Epithelial cell of proximal tubule (primary cell): ENCODE results near the gene FBXO4. TPM values are rescaled to one million over a fixed set of nuclear protein-coding genes. Genes with fewer than 3 reads are reported as not detected.

Source experiments
- DNase-seq: peaks from one replicate; pipeline ENCODE4 v3.0.0-alpha.2; 2011; ENCODE audit warnings: low read depth
- H3K4me3 ChIP-seq: 2 replicates; pipeline ENCODE4 v1.5.1; 2011; ENCODE audit warnings: low read depth, mild to moderate bottlenecking, low read length
- total RNA-seq: library from RNA; depleted of rRNA; stranded (reverse); fragments of >200 nt; gene quantifications from 2 replicates; pipeline ENCODE4 v1.2.3, GENCODE V29; 2015
- TF ChIP-seq, protein P1 (sequence below): conservative IDR thresholded peaks from 2 replicates; pipeline ENCODE4 v1.5.1; 2012; ENCODE audit warnings: low read depth, mild to moderate bottlenecking, low read length

FBXO4 gene
- total RNA-seq, 1 donor from 2014 or later, result 9.9 TPM

DNA sequence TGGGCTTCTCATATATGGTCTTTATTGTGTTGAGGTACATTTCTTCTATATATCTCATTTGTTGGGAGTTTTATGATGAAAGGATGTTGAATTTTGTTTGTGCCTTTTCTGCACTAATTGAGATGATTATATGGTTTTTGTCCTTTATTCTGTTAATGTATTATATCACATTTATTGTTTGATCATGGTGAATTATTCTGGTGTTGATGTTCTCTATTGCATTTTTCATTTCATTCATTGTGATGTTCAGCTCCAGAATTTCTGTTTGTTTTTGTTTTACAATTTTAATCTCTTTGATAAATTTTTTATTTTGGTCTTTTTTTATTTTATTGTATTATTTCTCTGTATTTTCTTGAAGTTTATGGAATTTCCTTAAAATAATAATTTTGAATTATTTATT, 35.4 kb downstream of the FBXO4 start:
- no peak for DNase-seq
- TF ChIP-seq, protein P1, sequence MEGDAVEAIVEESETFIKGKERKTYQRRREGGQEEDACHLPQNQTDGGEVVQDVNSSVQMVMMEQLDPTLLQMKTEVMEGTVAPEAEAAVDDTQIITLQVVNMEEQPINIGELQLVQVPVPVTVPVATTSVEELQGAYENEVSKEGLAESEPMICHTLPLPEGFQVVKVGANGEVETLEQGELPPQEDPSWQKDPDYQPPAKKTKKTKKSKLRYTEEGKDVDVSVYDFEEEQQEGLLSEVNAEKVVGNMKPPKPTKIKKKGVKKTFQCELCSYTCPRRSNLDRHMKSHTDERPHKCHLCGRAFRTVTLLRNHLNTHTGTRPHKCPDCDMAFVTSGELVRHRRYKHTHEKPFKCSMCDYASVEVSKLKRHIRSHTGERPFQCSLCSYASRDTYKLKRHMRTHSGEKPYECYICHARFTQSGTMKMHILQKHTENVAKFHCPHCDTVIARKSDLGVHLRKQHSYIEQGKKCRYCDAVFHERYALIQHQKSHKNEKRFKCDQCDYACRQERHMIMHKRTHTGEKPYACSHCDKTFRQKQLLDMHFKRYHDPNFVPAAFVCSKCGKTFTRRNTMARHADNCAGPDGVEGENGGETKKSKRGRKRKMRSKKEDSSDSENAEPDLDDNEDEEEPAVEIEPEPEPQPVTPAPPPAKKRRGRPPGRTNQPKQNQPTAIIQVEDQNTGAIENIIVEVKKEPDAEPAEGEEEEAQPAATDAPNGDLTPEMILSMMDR, result no peak
- H3K4me3 ChIP-seq, result no peak overlapping the region

DNA sequence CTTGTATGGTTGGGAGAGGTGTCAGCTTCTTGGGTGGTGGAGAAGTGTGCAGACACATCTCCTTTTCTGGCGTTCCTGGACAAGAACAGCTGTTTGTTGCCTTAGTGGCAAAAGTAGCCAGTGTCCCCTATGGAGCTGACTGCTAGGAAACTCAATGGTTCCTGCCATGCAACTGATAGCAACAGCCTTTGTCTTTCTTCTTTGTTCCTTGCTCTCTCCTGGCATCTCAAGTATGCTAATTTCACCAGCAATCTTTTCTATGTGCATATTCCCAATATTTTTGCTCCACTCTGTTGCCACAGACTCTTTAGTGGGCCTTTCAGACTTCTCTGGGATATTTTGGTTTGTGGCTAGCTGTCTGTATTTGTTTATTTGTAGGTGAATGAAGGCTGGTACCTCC, 36.7 kb downstream of the FBXO4 start:
- TF ChIP-seq, protein P1, result no peak
- no peak for DNase-seq
- H3K4me3 ChIP-seq, result no peak overlapping the region

GRCh38 chr5:41962491-41962890, 37.4 kb downstream of the FBXO4 start:
- H3K4me3 ChIP-seq, result no peak overlapping the region
- TF ChIP-seq, protein P1, result no peak
- DNase-seq, result no peak

- peak; percentile 31 for DNase-seq
- TF ChIP-seq, protein P1, result no peak
- H3K4me3 ChIP-seq, result no peak overlapping the region
These were observed 41.5 kb downstream of the FBXO4 start for GRCh38 chr5:41966401-41967105.

- TF ChIP-seq, protein P1, result no peak
- DNase-seq, result peak; percentile 44
- no peak overlapping the region for H3K4me3 ChIP-seq
These were observed 42.3 kb downstream of the FBXO4 start for GRCh38 chr5:41967401-41967800.

DNA sequence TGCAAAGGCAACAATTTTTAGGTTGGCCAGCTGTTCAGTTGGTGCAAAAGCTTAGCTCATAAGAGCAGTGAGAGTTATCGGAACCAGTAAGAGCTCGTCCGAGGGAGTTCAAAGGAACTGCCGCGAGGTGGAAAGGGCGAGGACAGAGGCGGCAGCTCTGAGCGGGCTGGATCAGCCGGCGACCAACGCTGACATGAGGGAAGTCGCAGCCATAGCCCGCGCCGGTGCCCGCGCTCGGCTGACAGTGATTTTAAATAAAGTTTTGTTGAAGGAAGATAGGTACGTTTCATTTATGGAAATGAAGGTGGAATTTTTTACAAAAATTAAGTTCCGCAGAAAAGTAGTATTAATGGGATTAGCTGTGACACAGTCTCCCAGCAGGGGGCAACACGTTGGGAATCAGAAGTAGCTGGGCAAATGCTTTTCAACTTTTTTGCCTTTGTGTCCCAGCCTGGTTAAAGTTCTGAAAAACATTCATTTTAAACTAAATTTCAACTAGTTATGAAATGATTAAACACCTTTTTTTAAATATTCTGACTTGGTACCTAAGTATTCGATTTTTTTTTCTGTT, 43.2 kb downstream of the FBXO4 start:
- TF ChIP-seq, protein P1, result peak; percentile 38
- H3K4me3 ChIP-seq, result no peak overlapping the region
- no peak for DNase-seq

GRCh38 chr5:41973087-41973486, 48.0 kb downstream of the FBXO4 start:
- DNase-seq, result no peak
- TF ChIP-seq, protein P1, result no peak
- no peak overlapping the region for H3K4me3 ChIP-seq
